CD4-positive, alpha-beta T cell treated with Interleukin-17A for 4 hours (primary cell): ENCODE measurements around the gene DPM3.
"Not testable (repeated sequence)": the region's sequence is repeated elsewhere in the genome, so short reads cannot be mapped to it uniquely, and the experiment has no call there.

Source experiments
- DNase-seq: peaks from one replicate; pipeline ENCODE4 v3.0.0-alpha.2; 2020; ENCODE audit warnings: mixed read lengths

Gene DPM3

DNA sequence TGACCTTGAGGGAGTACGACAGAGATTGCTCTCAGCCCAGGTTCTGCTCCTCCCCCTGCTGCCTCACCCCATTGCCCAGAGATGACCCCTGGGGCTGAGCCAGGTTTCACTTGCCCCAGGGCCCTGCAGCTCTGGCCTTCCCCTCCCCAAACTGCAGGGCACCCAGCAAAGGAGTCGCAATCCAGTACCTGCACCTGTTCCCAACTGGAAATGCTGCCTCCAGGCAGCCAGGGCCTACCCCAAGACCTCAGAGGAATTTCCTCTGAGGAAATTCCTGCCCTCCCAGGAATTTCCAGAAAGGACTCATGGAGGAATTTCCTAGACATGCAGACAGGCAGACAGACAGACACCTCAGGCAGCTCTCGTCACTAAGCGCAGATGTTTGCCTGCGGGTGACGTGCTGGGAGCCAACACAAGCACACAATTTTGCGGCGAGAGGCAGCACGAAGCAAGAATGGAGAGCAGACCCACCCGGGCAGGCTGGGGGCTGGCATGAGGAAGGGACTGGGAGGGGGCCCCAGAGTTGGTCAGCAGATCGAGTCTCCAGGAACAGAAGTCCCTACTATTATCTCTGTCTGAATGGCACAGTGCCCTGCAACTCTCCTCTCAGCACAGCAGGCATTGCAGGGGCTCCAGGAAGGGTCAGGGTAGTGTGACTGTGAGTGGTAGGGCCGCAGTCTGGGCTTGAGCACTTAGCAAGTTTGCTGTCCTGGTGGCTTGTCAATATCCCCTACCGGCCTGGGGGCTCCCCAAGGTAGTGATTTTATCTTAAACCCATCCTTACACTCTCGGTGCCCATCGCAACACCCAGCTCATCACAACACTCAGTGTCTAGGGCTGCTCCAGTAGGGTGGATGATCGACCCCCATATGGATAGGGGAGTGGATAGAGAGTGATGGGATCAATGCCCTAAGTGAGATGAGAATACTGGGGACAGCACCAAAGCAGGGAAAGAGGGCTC, 15.5 kb downstream of the DPM3 start:
- DNase-seq, result no peak

DNA sequence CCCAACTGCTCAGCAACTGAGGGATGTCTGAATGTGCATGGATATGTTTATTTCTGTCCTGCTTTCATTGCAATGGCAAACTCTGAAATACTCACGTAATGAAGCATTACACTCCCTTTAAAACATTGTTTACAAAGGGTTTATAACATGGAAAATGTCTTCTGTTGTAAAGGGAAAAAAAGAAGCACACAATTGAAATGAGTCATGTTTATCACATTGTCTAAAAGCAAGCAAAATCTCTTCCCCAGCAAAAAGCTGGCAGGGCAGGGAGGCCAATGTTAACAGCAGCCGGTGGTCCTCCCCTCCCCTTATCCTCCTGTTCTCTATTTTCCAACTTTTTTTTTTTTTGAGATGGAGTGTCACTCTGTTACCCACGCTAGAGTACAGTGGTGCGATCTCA, 16.5 kb downstream of the DPM3 start:
- DNase-seq, result no peak

DNA sequence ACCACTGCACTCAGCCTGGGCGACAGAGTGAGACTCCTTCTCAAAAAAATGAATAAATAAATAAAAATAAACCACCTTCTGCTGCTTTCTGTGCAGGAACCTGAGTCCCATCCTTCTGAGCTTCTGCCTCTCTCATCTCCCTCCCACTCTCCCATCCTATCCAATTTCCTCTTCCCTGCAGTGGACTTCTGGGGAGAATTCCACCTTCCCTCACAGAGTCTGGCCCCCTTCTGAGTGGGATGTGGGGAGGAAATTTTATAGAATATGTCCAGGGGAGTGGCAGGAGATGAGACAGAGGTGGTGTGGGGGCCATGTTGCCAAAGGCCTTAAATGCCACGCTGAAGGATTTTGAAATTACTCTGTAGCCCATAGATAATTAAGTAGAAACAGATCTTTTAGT, 18.0 kb downstream of the DPM3 start:
- no peak for DNase-seq

DNA sequence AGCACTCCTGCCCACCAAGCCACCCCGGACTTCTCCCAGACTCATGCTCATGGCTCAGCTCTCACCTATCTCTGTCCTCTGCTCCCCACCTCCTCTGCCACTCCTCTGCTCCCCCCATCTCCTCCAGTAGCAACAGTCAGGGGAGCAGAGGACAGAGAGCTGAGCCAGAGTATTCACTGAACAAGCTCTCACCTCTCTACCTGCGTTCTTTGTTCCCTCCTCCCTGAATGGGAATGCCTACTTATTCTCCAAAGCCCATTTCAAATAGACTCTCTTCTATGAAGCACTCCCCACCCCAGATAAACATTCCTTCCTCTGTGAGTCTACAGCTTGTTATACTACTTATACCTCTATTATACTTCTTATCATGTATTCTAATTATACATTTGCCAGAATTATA, 19.1 kb downstream of the DPM3 start:
- no peak for DNase-seq

DNA sequence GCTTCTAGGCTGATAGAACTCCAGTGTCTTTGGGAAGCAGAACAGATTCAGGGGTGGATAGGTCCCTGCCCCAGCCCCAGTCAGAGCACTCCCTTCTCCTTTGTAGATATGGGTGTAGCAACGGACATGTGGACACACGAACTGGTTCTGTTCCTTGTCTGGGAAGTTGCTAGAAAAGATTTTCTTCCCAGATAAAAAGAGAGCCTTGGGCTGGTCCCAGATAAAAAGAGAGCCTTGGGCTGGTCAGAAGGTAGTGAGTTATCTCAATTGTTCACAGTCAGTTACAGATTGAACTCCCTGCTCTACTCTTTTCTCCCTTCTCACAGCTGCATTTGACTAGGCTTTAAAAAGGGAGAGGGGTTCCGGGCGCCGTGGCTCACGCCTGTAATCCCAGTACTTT, 20.1 kb downstream of the DPM3 start:
- no peak for DNase-seq

DNA sequence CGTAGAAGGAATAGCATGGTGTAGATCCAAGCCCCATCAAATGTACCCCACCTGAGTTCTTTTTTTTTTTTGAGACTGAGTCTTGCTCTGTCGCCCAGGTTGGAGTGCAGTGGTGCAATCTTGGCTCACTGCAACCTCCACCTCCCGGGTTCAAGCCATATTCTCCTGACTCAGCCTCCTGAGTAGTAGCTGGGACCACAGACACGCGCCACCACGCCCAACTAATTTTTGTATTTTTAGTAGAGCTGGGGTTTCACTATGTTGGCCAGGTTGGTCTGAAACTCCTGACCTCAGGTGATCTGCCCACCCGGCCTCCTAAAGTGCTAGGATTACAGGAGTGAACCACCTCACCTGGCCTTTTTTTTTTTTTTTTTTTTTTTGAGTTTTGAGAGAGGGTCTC, 22.2 kb downstream of the DPM3 start:
- not testable (repeated sequence) for DNase-seq

DNA sequence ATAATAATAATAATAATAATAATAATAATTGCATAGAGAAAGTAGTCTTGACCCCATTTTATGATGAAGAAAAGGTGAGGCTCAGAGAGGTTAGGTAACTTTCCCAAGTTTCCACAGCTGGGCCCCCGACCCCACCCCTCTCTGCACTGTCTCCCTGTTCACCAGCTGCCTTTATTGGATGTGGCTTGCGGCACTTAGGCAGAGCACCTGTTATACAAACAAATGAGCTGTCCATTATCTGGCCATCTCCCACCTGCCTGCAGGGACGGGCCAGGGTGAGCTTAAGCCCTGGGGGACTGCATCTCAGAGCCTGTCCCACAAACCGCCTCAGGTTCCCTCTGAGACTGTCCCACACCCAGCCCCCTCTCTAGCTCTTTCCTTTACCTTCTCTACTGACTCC, 22.7 kb downstream of the DPM3 start:
- no peak for DNase-seq

DNA sequence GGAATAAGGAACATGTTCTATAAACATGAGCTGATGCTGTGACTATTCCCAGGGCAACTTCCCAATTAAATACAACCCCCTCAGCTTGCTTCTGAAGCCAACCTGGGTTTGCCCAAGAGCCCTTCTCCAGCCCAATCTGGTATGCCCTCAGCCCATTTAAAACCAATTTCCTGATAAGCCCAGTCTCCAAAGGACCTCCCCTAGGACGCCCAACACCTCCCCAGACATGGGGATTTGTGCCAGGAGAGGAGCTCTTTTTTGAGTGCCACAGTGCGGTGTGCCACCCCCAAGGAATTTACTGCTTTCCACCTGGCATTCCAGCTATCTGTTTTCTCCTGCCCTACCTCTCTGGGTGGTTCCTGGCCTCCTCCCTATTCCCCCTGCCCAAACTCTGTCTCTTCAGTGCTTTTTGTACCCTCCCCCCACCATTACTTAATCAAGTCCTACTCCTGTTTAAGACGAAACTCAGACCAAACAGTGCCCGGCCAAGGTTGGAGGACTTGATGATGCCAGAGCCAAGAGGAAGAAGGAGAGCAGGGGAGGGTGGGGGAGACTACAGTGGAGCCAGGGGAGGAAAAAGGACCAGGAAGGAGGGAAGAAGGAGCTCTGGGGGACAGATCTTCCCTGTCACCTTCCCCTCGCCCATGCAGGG, 24.1 kb downstream of the DPM3 start:
- DNase-seq, result no peak

DNA sequence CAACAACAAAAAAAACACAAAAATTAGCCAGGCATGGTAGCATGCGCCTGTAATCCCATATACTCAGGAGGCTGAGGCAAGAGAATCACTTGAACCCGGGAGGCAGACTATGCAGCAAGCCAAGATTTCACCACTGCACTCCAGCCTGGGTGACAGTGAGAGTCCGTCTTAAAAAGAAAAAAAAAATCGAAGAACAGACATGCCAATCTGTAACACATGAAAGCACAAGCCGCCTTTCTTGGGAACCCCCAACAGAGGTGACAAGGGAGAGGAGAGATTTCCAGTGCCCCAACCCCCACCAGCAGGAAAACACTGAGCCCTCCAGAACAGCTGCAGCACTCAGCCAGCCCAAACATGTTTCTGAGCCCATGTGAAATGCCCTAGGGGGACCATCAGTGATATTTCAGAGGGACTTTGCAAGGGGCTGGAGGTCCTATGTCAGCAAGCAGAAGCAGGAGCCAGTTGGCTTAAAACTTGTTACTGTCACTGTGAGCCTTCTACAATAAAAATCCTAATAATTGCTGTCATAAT, 26.8 kb downstream of the DPM3 start:
- no peak for DNase-seq

DNA sequence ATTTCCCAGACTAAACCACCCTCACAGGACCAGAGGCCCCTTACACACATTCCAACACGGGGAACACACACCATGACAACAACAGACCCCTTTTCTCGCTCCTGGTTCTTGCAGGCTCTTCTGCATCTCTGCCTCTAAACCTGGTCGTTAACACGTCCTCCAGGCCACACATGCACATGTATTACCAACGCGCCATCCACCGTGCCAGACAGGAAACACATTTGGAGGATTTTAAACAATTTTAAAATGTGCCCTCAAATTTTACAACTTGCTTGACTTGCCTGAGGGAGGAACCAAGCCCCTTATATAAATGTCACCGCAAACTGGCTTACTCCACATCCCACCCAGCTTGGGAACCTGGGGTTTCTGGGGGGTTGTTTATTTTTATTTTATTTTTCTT, 29.5 kb downstream of the DPM3 start:
- no peak for DNase-seq

DNA sequence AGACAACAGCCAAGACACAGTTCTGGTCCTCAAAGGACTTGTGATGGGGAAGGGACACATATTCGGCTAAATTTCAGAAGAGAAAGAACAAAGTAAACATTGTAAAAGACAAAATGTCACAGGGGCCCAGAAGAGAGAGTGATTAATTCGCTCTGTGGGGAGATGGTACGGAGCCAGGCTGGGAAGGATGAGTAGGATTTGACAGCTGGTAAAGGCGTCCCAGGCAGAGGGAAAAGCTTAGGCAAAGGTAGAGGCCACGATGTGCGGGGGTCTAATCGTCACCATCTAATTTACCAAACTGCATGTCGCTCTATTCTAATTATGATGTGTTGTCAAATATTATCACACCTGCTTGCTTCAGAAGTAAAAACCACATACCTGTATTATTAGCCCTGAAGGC, 29.9 kb downstream of the DPM3 start:
- no peak for DNase-seq

DNA sequence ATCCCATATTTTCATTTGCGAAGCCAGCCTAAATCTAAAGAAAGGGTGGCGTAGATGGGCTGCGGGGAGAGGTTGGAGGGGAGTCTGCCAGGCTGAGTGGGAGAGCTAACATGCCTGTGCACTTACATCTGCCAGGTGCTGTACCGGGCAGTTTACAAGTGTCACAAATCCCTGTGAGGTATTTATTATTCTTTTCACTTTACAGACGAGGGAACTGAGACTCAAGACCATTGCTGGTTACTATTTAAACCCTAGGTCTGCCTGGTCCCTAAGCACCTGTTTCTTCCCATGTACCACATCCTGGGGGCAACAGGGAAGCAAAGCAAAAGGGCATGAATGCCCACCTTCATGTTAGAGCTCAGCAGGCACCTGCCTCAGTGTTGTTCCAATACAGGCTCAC, 32.0 kb downstream of the DPM3 start:
- no peak for DNase-seq

DNA sequence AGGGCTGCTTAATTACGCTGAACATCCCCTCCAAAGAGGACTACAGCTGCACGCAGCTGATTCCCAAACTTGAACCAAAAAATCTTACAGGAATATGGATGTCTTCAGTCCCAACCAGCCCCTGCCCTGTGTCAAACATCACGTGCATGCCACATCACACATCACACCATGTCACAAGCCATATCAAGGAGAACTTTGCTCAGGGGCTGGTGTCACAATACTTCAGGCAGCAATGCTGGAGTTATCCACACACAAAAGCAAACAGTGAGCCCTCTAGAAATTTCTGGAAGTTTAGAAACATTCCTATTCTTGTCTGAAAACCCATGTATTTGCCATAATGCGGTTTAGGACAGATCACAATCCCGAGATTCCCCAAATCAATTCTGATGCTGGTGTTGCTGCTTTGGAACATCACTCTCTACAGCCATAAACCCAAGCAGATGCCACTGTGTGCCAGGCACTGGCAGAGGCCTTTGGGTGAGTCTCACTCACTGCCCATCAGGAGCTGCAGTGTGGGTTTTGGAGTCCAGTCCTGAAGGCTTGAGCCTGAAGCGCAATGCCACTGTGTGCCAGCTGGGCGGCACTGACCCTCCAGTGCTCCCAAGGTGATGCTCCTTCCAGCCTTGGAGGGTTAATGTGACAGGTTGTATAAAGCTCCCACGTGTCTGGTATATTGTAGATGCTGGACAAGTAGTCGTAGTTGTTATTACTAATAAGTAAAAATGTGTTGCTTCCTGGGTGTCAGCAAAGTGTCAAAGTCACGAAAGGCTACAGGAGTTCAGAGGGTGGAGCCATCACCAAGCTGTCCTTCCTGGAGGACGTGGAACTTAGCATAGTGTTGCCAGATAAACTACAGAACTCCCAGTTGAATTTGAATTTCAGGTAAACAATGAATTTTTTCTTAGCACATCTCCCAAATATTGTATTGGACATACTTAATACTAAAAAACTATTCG, 32.7 kb downstream of the DPM3 start:
- DNase-seq, result no peak

DNA sequence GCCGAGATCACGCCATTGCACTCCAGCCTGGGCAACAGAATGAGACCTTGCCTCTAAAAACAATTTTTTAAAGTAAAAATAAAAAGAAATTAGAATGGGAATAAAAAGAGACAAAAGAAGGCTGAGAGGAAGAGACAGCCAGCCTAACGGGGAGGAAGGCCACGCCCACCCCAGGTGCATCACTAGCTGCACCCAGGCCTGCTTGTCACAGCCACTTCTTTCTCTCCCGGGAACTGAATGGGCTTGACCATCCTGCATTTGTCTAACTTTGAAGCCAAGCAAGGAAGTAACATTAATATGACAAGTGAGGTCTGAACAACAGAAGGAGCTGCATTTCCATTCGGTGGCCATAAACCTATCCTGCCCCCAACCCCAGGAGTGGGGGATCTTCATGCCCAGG, 33.5 kb downstream of the DPM3 start:
- DNase-seq, result no peak

DNA sequence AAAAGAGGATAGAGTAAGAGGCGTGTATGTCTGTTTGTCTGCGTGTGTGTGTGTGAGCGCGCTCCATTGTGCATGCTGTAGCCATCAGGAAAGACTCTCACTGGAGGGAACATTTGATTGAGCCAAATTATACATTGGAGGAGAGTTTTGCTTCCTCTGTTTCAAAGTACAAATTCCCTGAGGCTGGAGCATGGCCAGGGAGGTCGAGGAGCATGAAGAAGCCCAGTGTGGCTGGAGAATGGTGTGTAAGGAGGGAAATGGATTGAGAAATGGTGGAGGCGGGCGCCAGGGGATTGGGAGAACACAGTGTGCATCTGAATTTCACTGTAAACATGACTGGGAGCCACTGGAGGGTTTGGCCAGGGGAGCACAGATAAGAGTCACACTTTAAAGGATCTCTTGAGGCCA, 34.7 kb downstream of the DPM3 start:
- DNase-seq, result no peak

DNA sequence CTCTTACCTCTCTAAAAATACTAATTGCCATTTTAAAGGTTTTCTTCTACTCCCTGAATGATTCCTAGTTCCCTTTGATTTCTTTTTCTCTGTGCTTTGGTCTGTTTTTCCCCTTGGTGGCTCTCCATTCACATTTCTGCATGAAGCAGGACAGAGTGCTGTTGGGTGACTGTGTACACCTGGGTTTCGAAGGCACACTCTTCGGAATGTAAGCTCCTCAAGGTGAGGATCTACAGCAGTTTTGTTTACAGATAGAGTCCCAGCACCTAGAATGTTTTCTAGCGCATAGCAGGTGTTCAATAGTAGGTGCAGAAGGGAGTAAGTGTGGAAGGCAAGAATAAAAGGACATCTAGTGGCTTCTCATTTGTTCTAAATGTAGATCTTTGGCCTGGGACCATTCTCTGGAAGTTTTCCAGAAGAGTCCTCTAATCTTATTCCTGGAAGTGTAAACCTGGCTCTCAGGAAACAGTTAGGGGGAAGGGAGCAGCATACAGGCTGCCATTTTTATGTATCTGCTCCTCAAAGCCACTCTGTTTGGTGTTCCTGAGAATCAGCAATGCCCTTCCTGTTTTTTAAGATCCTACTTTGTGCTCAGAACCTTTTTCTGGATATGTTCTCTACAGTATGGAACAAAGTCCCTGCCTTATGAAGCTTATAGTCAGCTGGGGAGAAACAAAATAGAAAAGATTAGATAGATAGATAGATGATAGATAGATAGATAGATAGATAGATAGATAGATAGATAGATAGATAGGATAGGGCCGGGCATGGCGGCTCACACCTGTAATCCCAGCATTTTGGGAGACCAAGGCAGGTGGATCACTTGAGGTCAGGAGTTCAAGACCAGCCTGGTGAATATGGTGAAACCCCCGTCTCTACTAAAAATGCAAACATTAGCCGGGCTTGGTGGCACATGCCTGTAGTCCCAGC, 35.5 kb downstream of the DPM3 start:
- no peak for DNase-seq

DNA sequence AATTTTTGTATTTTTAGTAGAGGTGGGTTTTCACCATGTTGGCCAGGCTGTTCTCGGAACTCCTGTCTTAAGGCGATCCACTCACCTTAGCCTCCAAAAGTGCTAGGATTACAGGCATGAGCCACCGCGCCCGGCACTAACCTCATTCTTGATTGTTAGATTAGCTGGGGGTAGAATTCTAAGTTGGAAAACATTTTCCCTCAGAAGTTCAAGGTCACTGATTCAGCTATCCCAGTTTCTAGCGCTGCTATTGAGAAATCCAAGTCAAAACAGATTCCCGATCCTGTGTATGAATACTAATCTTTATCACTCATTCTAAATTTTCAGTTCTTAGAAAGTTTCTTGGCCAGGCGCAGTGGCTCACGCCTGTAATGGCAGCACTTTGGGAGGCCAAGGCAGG, 37.0 kb downstream of the DPM3 start:
- no peak for DNase-seq

DNA sequence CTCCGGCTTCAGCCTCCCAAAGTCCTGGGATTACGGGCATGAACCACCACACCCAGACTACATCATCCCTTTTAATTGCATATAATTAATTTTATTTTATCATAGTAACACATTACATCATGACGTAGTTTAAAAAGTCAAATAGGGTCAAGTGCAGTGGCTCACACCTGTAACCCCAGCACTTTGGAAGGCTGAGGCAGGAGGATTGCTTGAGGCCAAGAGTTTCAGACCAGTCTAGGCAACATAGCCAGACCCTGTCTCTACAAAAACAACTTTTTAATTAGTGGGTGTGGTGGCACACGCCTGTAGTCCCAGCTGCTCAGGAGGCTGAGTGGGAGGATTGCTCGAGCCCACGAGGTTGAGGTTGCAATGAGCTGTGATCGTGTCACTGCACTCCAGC, 41.0 kb downstream of the DPM3 start:
- no peak for DNase-seq

DNA sequence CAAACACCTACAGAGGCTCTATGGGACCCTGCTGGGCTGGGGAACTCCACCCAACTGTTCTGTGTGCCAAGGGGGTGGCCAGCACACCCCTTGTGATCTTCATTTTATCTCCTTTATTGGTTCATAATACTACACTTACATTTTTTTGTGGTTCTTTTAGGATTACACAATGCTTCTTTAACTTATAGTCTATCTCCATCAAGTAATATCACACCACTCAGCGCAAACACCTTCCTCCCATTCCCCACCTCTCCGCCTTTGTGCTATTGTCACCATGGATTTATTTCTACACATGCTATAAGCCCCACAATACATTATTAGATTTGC, 45.7 kb downstream of the DPM3 start:
- DNase-seq, result no peak

DNA sequence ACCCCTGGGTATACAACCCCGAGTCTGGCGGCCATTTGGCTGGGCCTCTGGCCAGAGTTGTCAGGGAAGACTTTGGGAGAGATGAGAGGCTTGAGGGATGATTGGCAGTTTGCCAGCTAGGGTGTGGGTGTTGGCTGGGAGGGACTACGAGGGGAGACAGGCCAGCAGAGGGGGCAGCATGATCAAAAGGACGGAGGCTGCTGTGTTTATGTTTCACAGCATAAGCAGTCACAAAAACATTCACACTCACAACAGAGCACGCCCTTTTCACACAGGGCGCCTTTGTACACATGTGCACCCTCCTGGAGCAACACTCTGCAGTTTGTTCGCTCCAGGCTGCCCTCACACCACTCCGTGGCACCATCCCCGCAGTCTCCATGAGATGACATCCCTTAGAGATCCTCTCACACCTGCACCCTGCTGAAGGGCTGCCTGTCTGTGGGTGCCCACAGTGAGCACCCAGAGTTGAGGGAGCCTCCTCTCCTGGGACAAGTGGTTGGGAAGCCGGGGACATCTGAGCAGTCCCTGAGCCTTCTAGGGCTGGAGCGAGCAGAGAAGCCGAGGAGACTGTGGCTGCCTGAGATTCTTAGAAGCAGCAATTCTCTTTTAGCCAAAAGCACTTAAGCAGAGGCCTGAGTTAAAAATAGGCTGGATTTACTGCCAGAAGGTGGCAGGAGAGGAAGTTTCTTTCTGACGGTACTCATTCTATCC, 46.3 kb downstream of the DPM3 start:
- no peak for DNase-seq

DNA sequence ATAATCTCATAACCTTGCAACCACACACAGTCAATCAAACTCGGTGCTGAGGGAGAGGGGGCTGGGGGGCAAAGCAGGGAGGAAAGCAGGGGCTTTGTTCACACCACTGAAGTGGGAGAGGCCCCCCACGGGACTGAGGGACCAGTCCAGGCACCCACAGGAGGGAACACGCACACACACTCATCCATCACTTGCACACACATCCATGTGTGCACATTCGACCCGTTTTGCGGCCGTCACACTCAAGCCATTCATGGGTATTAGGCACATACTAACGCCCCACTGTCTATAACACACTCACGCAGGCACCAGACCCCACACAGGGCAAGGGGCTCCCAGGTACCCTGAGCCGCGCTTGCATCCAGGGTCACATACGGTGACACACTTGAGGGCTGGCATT, 47.7 kb downstream of the DPM3 start:
- DNase-seq, result no peak
